Renal cortex interstitium (tissue), 11 donors: ENCODE measurements around the gene SGPL1. TPM values are rescaled to one million over a fixed set of nuclear protein-coding genes. Genes with fewer than 3 reads are reported as not detected.

Experiments used
- DNase-seq, 11 donors: peaks; one replicate each; pipeline ENCODE4 v3.0.0-alpha.2; 2013; ENCODE audit warnings: low read depth in 9 of 11, low spot score in 4 of 11; ENCODE audit errors: extremely low read depth in 1 of 11
- polyA plus RNA-seq, 3 donors: library from polyadenylated mRNA; unstranded; fragments of 120-200 nt; gene quantifications; one replicate each; pipeline ENCODE4 v1.2.1, GENCODE V29; 2013; ENCODE audit not compliant: insufficient read length in 3 of 3

SGPL1 gene
- polyA plus RNA-seq, 3 donors = 63.4 to 66.2 (median 64.4) TPM

DNA sequence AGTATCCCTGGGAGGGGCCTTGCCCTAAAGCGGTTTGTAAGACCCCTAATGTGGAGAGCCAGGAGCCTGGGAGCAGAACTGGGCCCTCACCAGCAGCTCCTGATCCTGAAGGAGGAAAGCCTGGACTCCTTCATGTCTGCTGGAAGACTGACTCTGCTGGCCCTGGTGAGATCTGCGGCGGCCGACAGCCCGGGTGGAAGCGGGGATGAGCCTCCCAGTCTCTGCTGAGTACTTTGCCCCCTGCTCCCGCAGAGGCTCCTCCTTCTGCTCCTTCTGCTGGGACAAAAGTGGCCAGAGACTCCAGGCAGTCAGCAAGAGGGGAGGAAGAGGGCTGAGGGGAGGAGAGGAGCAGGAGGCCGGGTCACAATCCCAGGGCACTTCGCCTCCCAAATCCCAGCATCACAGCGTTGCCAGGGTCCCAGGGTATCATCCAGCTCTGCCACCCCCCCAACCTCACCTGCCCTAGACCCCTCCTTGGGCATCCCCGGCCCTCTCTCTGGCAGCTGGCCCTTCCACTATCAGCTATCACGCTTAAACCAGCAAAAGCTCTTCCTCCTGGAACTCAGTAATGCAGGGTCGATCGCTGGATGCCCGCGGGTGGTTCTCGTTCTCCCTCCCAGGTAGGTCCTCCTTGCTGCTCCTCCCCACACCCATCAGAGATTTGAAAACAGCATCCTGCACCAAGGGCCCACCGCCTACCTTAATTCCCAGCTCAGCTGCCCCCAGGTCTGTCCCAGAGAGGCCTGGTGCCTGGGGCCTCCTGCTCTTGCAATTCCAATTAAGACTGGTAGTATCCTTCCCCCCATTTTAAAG lies 38.5 kb upstream of the SGPL1 start:
- DNase-seq = no peak

GRCh38 chr10:70778267-70778924 lies 37.4 kb upstream of the SGPL1 start:
- DNase-seq = no peak

DNA sequence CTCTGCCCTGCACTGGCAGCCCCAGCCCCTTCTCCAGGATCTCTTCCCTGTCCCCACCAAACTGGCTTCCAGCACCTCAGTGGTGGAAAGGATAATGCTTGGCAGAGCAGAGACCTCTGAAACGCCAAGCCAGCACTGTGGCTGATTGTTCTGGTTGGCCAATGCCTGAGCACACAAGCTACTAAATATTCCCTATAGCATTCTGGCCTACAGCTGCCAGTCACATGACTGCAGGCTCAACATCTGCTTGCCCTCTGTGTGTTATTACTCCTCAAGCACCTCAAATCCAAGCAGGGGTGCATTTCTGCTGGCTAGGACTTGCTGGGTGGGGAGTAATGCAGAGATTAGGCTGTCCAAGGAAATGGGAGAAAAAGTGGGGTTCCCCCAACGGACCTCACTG lies 36.7 kb upstream of the SGPL1 start:
- no peak for DNase-seq

DNA sequence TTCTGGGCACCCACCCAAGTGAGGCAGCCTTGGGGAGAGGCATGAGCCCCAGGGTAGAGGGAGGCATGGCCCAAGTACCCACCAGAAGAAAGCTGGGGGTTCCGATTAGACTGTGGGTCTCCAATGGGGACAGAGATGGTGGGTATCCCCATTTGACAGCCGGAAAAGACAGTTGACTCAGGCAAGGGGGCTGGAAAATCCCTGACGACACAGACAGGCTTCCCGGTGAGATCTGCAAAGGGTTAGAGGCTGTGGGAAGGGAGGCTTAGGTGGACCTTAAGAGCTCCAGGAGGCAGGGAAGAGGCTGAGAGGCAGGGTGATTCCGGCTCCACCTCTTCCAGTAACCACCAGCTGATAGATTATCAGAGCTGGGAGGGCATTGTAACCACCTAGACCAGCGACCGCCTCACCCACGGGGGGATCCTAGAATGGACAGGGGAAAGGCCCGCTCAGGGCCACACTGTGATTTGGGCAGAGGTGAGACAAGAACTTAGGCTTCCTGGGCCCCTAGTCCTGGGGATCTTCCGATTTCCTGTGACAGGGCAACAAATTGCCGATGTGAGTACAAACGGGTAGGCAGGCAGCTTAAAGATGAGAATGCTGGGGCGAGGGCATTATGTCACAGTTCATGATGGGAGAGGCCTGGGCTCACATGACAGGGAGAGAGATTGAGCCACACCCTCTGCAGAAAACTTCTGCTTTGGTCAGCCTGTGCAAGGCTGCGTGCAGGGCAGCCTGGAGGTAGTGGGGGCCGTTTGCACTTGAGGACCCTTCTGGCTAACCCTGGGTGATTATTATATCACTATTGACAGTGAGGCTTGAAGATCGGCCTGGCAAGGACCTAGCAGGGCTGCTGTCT lies 36.0 kb upstream of the SGPL1 start:
- DNase-seq = no peak

GRCh38 chr10:70780370-70780760 lies 35.4 kb upstream of the SGPL1 start:
- no peak for DNase-seq

GRCh38 chr10:70780772-70781171 lies 35.0 kb upstream of the SGPL1 start:
- DNase-seq = no peak

- DNase-seq = no peak
Observed at GRCh38 chr10:70781461-70782051, 34.2 kb upstream of the SGPL1 start.

DNA sequence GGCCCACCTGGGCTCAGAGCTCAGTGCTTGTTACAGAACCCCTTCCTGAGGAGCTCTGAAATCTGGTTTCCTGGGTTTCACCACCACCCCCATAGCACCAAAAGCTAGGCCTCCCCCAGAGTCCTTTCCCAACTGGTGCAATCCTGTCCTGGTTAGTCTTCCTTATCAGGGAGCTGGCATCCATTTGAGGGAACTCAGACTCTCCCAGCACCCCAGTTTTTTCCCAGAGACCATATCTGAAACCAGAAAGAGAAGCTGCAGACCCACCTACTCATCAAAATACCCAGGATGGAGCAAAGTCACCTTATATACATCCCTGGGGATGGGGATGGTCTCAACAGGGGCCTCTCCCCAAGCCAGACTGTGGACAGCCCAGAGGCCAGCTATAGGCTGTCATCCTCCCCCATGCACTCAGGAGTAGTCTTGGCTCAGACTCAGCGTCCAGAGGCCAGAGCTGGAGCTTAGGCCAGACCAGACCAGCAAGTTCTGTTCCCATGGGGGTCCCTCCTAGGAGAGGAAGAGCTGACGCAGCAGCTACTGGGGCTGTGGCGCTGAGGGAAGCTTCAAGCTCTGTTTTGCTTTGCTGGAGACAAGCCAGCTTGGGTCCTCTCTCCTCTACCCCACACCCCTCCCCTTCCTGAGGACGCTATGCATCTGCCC lies 33.5 kb upstream of the SGPL1 start:
- no peak for DNase-seq

DNA sequence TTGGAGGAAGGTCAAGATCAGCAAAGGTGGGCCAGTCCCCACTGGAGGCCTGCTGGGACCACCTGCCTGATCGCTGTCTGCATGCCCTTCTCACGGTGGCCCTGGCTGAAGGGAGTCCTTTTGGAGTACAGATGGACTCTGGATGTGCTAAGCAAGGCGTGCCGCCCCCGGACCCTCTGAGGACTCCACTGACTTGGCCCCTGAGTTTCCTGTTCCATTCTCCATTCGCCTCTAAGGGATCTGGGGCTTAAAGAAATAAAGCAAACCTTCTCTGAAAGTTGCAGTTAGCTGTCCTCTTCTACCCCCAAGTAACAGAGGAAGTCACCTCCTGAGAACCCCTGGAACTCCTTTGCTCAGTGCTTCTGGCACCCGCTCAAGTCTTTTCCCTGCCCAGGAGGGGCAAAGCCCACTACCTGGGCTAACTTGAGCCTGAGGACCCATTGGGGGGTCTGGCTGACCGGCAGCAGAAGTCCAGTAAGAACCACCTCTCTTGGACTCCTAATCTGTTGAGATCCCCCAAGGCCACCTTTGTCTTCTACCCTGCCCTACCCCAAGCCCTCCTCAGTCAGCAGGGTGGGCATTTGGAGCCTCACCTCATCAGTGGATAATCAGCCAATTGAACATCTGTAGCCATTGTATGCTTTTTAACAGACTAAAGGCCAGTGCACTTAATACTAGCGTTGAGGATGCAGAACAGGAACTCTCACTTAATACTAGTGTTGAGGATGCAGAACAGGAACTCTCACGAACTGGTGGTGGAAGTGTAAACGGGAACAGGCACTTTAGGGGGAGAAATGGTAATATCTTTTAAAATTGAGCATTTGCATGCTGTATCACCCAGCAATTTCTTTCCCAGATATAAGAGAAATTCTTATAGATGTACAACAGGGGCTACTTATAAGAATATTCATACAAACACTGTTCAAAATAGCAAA lies 32.7 kb upstream of the SGPL1 start:
- no peak for DNase-seq

- DNase-seq = no peak
Observed at GRCh38 chr10:70784016-70784415, 31.7 kb upstream of the SGPL1 start.

GRCh38 chr10:70784471-70784870 lies 31.3 kb upstream of the SGPL1 start:
- no peak for DNase-seq

- no peak for DNase-seq
Observed at GRCh38 chr10:70785190-70785589, 30.6 kb upstream of the SGPL1 start, which contains the start of gene TBATA. TBATA (minus strand) TSS chr10:70785377; CDS start chr10:70783379, 1,998 bp downstream.

GRCh38 chr10:70786799-70787415 lies 28.8 kb upstream of the SGPL1 start:
- no peak for DNase-seq

DNA sequence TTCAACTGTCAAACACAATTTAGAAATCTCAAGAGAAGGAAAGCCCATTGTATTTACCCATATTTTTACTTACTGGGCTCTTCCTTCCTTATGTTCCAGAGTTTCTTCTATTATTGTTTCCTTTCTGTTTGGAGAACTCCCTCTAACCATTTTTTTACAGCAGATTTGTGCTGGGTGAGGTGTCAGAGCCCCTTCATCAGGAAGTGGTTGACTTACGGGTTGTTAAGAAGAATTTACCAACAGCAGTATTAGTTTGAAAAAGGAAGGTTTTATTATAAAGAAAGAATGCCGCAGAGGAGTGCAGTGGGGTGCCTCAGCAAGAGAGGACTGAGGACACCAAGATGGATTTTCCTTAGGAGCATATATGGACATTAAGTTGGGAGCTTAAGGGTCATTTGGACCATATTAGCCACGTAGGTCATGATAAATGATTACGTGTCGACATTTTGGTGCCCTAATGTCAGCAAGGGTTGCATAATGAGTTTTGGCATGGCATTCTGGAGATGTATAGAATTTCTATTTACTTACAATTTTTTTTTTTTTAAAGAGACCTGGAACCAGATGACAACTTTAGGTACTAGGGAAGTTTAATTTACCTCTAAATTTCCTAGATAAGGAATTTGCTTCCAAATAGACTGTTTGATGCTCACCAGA lies 24.2 kb upstream of the SGPL1 start:
- no peak for DNase-seq

GRCh38 chr10:70795613-70796012 lies 20.1 kb upstream of the SGPL1 start:
- no peak for DNase-seq

GRCh38 chr10:70797840-70798239 lies 17.9 kb upstream of the SGPL1 start:
- DNase-seq = no peak

- no peak for DNase-seq
Observed at GRCh38 chr10:70799124-70799523, 16.6 kb upstream of the SGPL1 start.
